ENCODE data around the gene SLC9A5.

DNA sequence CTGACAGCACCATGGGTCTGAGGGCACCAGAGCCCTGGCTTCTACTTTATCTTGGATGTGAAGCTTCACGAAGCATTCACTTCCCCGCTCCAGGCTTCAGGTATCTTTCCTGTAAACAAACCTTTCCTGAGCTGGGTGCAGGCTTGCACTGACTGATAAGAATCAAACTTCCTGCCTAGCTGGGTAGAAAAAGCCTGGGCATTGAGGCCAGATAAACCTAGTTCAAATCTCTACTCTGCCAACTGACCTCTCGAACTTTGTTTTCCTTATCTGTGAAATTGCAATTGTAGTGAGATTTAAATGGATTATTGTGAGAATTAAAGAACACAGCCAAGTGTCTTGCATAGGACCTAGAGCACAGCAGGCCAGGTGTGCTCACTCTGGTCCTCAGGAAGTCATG is 24.8 kb upstream of the SLC9A5 start:
- TF ChIP-seq GABPA (IDR thresholded peaks at IDR 0.05; ENCODE audit: low read depth) (no peak), CTCF (IDR thresholded peaks at IDR 0.05 in 2 of 3, conservative IDR thresholded peaks at IDR 0.05 in 1 of 3; ENCODE audit: control insufficient read depth in 2 of 3, extremely low read depth in 1 of 3, insufficient read depth in 1 of 3, low read depth in 3 of 3, low read length in 3 of 3) (no peak), MTA3 (IDR thresholded peaks at IDR 0.05; ENCODE audit: borderline replicate concordance, low read length) (no peak), EZH2 (IDR thresholded peaks at IDR 0.05; ENCODE audit: borderline replicate concordance, control insufficient read depth, low read depth, low read length) (no peak), POLR2AphosphoS5 (IDR thresholded peaks at IDR 0.05; ENCODE audit: low read length) (no peak), ZBTB40 (IDR thresholded peaks at IDR 0.05; ENCODE audit: borderline replicate concordance) (no peak), MXI1 (IDR thresholded peaks at IDR 0.05; ENCODE audit: low read depth, low read length) (no peak), NFIC (IDR thresholded peaks at IDR 0.05; ENCODE audit: low read depth, low read length) (no peak)
